Measurements from ENCODE around the gene NCAPD3.
A peak's percentile ranks its signal among the peaks of the same experiment; 100 is the strongest.

Gene NCAPD3

GRCh38 chr11:134253188-134253993, 29.6 kb upstream of the NCAPD3 start, which contains the start of the genes ACAD8 and THYN1:
Gene ACAD8 (plus strand): TSS chr11:134253568. CDS start chr11:134253601, 33 bp downstream.
Gene THYN1 (minus strand): TSS chr11:134253352. CDS start chr11:134252882, 470 bp downstream.
- DNase-seq = peak; percentile 95

- peak; percentile 52 for DNase-seq
Observed at GRCh38 chr11:134252346-134253187, 28.8 kb upstream of the NCAPD3 start.

GRCh38 chr11:134250675-134251074, 26.9 kb upstream of the NCAPD3 start:
- no peak for DNase-seq

GRCh38 chr11:134250246-134250645, 26.5 kb upstream of the NCAPD3 start:
- no peak for DNase-seq

- peak; percentile 32 for DNase-seq
Observed at GRCh38 chr11:134248910-134249480, 25.2 kb upstream of the NCAPD3 start.

GRCh38 chr11:134246678-134247077, 22.9 kb upstream of the NCAPD3 start:
- no peak for DNase-seq

GRCh38 chr11:134246100-134246499, 22.3 kb upstream of the NCAPD3 start:
- DNase-seq = no peak

- DNase-seq = no peak
Observed at GRCh38 chr11:134245434-134245833, 21.7 kb upstream of the NCAPD3 start.

- DNase-seq = no peak
Observed at GRCh38 chr11:134244593-134244992, 20.8 kb upstream of the NCAPD3 start.

GRCh38 chr11:134243913-134244312, 20.1 kb upstream of the NCAPD3 start:
- no peak for DNase-seq

GRCh38 chr11:134242376-134242775, 18.6 kb upstream of the NCAPD3 start:
- DNase-seq = no peak

- no peak for DNase-seq
Observed at GRCh38 chr11:134240592-134240991, 16.8 kb upstream of the NCAPD3 start.

GRCh38 chr11:134238956-134239355, 15.2 kb upstream of the NCAPD3 start:
- no peak for DNase-seq

GRCh38 chr11:134237557-134237922, 13.8 kb upstream of the NCAPD3 start:
- no peak for DNase-seq

- DNase-seq = no peak
Observed at GRCh38 chr11:134236834-134237556, 13.2 kb upstream of the NCAPD3 start.

GRCh38 chr11:134235399-134235798, 11.6 kb upstream of the NCAPD3 start:
- DNase-seq = no peak

- DNase-seq = no peak
Observed at GRCh38 chr11:134233729-134234179, 10.0 kb upstream of the NCAPD3 start.

GRCh38 chr11:134231958-134232659, 8.3 kb upstream of the NCAPD3 start:
- DNase-seq = no peak

- no peak for DNase-seq
Observed at GRCh38 chr11:134230339-134230738, 6.6 kb upstream of the NCAPD3 start.

- DNase-seq = no peak
Observed at GRCh38 chr11:134229126-134229790, 5.5 kb upstream of the NCAPD3 start.

GRCh38 chr11:134228625-134229024, 4.9 kb upstream of the NCAPD3 start:
- DNase-seq = peak; percentile 53

All from stimulated activated CD8-positive, alpha-beta memory T cell treated with anti-CD3 and anti-CD28 coated beads, Interleukin-4, amount 100 ng/mL, for 48 hours (primary cell).